ENCODE data around the gene PTGIR.

The PTGIR gene

DNA sequence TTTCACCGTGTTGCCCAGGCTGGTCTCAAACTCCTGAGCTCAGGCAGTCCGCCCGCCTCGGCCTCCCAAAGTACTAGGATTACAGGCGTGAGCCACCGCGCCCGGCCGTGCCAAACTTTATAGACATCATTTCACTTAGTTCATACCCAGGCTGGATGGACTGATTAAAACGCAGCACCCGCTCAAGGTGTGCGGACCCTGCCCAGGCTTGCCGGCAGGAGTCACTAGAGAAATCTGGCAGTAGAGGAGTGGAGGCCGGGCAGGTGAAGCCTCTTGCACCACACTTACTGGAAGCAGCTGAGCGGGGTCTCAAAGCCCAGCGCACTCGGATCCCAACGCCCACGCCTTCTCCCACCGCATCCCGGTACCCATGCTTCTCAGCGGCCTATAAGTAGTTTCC is 11.4 kb downstream of the PTGIR start:
- no peak for DNase-seq

DNA sequence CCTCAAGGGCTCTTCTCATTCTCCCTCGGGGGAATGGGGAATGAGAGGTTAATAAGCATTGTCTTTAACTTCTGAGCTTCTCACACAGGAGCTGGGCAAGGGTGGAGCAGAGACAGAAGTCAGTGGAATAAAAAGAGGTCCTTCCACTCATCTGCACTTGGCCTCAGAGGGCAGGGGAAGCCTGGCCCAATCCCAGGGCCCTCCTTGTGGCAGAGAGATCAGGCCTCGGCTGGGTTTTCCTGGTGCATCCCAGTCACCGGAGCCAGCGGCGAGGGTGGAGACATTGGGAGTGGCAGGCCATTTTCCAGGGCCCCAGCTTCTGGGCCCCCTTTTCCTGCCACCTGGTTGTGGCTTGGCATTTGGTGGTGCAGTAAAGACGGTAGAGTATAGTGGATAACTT is 13.1 kb downstream of the PTGIR start:
- DNase-seq: no peak

DNA sequence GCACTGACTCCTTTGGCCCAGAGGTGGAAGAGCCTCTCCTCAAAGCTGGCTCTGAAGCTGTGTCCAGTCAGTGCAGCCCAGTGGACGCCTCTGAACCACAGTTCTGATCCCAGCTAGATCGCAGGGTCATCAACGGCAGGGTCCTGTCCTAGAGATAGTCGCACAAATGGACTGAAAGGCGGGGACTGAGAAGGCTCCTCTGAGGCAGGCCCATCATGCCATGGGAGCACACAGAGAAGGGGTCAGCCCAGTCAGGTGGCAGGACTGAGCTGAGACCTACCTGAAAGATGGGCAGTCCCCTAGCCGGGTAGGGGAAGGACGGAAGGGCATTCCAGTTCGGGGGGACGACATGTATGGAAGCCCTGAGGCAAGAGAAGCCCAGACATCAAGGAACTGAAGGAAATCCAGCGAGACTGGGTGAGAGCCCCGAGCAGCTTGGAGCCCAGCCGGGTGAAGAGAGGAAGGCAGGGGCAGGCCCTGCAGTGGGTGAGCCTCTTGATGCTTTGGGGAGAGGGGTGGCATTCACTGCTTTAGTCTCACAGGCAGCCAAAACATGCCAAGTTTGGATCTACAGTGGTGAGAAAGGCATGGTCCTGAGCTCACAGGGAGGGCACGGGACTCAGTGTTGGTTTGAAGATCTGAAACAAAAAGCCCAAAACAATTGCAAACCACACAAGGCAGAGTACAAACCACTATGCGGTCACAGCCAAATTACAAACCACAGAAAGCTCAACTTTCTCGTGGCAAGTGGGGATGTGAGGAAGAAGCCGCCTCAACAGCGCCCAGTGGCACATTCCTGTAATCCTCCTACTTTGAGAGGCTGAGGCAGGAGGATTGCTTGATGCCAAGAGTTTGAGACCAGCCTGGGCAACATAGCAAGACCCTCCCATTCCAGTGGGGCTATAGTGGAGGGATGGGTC is 13.8 kb downstream of the PTGIR start:
- no peak for DNase-seq

DNA sequence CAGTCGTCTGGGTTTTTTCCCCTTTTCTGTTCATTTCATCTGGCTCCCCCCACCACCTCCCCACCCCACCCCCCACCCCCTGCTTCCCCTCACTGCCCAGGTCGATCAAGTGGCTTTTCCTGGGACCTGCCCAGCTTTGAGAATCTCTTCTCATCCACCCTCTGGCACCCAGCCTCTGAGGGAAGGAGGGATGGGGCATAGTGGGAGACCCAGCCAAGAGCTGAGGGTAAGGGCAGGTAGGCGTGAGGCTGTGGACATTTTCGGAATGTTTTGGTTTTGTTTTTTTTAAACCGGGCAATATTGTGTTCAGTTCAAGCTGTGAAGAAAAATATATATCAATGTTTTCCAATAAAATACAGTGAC is 14.5 kb downstream of the PTGIR start:
- no peak for DNase-seq

DNA sequence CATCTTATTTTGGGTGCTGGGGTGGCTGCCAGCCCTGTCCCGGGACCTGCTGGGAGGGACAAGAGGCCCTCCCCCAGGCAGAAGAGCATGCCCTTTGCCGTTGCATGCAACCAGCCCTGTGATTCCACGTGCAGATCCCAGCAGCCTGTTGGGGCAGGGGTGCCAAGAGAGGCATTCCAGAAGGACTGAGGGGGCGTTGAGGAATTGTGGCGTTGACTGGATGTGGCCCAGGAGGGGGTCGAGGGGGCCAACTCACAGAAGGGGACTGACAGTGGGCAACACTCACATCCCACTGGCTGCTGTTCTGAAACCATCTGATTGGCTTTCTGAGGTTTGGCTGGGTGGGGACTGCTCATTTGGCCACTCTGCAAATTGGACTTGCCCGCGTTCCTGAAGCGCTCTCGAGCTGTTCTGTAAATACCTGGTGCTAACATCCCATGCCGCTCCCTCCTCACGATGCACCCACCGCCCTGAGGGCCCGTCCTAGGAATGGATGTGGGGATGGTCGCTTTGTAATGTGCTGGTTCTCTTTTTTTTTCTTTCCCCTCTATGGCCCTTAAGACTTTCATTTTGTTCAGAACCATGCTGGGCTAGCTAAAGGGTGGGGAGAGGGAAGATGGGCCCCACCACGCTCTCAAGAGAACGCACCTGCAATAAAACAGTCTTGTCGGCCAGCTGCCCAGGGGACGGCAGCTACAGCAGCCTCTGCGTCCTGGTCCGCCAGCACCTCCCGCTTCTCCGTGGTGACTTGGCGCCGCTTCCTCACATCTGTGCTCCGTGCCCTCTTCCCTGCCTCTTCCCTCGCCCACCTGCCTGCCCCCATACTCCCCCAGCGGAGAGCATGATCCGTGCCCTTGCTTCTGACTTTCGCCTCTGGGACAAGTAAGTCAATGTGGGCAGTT is 15.1 kb downstream of the PTGIR start:
- no peak for DNase-seq

DNA sequence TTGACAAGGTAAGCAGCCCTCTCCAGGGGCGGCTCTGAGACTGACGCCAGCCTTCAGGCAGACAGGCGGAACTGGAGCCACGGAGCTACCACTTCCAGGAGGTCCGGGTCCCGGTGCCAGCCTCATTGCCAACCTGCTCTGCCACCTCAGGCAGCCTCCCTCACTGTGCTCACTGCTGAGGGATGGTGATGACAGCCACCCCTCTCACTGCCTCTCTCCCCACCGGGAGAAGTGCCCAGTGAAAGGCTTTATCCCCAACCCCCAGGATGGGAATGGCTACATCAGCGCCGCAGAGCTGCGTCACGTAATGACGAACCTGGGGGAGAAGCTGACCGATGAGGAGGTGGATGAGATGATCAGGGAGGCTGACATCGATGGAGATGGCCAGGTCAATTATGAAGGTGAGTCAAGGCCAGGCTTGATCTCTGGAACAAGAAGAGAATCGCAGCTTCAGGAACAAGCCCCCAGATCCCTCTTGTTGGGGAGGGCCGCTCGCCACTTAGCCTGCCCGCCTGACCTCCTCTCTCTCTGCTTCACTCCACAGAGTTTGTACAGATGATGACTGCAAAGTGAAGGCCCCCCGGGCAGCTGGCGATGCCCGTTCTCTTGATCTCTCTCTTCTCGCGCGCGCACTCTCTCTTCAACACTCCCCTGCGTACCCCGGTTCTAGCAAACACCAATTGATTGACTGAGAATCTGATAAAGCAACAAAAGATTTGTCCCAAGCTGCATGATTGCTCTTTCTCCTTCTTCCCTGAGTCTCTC is 16.1 kb downstream of the PTGIR start:
- no peak for DNase-seq

DNA sequence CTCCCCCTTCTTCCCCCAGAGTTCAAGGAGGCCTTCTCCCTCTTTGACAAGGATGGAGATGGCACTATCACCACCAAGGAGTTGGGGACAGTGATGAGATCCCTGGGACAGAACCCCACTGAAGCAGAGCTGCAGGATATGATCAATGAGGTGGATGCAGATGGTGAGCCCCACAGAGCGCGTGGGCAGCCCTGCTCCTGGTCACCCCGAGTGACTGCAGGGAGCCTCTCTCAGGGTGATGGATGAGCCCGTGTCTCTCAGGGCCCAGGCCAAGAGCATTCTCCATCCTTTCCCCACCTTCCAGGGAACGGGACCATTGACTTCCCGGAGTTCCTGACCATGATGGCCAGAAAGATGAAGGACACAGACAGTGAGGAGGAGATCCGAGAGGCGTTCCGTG is 16.7 kb downstream of the PTGIR start:
- no peak for DNase-seq

DNA sequence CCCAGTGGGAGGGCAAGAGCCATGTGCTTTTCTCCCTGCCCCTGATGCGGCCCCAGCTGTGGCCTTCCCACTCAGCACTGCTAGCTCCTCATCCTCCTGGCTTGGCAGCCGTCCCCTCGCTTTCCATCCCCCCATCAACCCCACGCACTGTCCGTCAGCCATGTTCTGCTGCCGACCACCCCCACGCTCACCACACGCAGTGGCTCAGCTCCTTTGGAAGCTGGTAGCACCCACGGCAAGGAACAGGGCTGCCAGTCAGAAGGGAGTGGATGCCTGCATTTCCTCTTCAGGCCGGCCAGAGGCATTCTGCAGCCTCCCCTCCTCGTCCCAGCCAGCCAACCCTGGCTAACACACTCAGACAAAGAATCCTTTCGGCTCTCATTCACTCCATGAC is 17.4 kb downstream of the PTGIR start:
- DNase-seq: no peak

DNA sequence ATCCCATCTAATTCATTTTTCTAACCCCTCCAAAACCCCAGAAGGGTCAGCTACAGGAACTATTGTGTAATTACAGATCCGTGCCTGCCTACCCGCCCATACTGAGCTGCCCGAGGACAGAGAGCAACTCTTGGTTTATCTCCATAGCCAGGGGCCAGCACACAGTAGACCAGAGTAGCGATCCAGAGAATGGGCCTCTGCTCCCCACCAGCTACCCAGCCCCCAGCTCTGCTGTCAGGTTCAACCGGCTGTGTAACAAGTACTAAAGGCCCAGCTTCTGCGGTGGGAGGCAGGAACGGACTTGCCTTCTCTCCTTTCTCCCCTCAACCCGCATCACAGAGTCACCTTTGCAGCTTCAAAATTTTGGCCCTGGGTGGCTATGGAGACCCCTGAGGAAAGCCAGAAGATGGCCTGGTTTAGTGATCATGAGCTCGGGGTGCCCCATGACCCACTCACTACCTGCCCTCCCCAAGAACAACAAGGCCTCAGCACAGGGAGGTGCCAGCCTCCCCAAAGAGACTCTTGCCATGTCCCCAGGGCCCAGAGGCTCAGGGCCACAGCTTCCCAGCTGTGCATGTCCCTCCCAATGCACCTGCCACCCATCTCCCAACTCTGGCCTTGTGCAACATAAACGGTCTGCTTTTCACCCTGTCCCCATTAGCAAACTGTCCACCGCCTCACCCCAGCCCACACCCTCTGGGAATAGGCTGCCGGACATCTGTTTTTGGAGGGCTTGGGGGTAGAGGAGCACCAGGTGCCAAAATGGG is 18.0 kb downstream of the PTGIR start:
- no peak for DNase-seq

DNA sequence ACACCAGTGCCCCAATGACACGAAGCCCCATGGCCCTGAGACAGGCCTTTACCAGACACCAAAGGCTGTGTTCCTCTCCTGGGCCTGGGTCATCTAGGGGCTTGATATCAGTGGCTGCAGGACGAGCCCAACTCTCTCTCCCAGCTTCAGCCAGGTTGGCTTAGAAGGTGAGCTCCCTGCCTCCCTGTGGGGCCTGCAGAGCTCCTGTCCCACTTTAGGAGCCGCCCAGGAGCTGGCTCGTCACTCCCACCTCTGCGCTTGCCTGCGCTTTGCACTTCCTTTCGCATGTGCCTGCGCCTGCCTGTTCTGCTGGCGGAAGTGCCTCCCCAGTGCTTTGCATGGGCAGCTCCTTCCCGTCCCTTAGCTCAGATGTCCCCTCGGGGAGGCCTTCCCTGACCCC is 18.9 kb downstream of the PTGIR start:
- DNase-seq: no peak

DNA sequence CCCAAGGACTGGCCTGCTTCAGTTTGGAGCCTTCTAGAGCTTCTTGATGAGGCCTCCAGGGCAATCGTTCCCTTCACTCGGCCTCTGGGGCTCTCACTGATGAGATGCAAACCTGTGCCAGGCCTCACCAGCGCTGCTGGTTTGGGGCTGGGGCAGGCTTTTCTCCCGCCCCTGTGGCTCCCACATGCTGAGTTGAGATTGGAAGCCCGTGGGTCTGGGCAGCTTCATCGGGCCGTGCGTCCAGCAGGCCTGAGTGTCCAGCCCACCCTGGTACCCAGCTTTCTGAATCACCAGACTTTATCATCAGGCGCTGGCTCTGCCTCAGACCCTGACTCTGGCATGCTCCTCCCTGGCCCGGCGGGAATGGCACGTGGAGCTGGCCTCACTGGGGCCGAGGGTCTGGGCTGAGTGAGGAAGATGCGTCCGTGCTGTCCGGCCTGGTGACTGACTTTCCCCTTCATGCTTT is 19.5 kb downstream of the PTGIR start:
- DNase-seq: no peak

DNA sequence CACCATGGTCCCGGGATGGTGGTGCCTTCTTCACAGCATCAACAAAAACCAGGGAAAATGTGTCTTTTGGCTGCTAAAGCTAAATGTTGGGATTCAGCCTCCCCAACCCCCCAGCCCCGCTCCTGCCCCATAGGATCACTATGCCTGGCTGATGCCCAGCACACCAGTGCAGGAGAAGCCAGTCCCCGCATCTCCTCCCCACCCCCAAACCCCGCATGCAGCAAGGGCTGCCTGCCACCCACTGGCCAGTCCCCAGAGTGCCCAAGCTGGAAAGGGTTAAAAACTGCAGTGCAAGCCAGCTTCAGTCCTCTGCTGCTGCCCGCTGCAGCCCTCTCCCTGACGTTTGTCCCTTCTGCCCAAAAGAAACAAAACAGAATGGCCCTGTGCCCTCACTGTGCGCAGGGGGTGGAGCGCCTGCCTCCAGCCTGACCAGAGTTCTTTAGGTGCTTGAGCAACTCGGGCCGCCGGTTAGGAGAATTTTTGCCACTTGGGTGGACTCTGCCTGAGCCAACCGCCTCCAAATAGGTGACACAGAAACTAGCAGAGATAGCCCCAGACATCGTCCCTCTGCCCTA is 20.0 kb downstream of the PTGIR start:
- DNase-seq: no peak

DNA sequence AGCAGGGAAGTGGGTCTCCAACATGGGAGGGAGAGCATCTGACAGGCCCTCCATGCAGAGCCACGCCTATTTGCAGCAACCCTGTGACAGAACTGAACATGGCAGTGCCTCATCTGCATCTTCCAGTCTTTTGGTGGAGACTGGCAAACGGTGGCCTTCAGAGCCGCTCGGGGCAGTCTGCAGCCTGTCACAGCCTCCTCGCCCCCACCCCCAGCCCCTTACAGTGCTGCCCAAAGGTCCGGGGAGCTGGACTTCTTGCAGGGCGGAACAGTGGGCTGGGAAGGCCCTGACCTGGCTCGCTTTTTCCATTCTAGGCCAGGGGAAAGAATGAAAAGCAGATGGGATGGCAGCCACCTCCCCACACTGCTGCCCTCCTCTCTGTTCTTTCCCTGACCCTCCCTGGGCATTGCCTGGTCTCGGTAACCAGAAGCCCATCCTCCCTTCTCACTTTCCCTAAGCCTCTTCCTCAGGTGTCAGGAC is 21.1 kb downstream of the PTGIR start:
- DNase-seq: no peak

DNA sequence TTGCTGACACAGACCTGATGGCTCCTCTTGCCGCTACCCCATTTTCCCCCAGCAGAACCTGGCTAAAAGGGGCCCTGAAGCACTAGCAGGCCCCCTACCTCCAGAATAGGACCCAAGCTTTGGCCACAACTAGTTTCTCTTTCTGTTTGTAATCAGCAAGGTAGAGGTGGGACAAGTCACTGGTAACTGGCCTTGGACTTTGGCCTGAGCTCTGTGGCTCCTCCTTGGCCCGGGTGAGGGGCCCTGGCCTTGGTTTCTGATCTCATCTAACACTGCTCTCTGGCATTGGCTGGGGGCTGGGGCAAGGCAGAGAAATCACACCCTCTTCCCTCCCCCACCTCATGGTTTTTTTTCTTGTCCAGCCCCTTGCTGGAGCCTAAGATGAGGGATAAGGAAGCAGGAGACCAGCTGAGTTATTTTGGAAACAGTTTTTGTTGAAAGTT is 21.7 kb downstream of the PTGIR start:
- no peak for DNase-seq

DNA sequence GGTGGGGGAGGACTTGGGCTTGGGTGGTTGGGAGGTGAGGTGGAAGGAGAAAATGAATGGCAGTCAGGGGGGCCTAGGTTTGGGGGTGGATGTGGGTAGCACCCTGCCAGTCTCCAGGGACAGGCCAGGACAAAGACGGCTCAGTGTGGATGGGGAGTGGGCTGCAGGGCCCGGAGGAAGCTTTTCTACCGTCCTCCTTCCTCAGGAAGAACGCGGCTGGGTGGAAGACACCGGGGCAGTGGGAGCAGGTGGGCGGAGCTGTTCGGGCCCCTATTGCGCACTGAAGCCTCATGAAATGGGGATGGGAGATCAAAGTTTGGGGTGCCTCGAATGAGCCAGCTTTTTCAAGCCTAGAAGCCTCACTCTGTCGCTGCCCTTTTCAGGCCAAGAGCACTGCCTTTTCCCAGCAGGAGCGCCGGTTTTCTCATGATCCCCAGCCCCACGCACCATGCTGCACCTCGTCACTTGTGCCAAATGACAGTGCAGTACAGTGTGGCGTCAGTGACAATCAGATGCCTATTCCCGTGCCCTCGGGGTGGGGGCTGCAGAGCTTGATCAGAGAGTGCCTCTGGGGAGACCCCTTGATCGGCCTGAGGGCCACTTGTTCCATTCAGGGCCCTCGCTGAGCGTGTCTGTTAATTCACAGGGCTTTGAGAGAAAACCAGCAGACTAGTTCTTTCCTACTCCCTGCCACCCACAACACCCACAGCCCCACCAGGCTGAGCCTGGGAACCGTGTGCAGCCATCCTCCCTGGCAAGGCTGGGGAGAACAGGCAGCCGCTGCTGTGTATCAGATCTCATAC is 22.3 kb downstream of the PTGIR start:
- no peak for DNase-seq

DNA sequence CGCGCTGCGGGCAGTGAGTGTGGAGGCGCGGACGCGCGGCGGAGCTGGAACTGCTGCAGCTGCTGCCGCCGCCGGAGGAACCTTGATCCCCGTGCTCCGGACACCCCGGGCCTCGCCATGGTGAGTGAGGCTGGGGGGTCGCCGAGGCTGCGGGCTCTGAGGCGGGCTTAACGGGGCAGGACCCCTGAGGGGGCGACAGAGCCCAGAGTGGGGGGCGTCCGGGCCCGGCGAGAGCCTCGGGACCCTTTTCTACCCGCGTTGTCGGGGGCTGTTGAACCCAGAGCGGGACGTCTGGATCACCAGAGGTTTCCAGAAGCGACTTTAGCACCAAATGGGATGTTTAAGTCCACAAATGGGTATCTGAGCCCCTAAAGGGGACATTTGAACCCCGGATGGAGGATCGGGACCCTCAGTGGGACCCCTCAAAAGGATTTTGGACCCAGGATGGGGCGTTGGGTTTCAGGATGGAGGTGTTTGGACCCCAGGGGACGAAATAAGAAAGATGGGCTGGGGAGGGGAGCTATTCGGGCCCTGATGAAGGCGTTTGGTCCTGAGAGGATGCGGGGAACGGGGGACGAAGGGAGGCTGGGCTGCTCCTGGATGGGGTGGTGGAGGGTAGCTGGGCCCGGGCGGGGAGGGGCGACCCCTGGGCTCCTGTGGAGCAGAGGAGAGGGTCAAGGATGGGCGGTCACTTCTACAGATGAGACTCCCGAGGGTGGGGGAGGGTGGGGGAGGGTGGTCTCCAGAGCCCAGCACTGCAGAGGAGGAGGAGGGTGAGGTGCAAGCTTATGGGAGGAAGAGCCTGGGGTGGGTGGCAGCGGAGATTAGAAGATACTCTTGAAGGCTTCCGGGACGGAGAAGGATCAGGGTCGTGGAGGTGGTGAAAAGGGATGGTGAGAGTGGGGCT is 23.3 kb downstream of the PTGIR start, which contains the start of gene CALM3:
TSS of gene CALM3 (plus strand) at position 13 of the 907 bp plus-strand sequence. CDS start at position 118, 105 bp downstream.
- no peak for DNase-seq

DNA sequence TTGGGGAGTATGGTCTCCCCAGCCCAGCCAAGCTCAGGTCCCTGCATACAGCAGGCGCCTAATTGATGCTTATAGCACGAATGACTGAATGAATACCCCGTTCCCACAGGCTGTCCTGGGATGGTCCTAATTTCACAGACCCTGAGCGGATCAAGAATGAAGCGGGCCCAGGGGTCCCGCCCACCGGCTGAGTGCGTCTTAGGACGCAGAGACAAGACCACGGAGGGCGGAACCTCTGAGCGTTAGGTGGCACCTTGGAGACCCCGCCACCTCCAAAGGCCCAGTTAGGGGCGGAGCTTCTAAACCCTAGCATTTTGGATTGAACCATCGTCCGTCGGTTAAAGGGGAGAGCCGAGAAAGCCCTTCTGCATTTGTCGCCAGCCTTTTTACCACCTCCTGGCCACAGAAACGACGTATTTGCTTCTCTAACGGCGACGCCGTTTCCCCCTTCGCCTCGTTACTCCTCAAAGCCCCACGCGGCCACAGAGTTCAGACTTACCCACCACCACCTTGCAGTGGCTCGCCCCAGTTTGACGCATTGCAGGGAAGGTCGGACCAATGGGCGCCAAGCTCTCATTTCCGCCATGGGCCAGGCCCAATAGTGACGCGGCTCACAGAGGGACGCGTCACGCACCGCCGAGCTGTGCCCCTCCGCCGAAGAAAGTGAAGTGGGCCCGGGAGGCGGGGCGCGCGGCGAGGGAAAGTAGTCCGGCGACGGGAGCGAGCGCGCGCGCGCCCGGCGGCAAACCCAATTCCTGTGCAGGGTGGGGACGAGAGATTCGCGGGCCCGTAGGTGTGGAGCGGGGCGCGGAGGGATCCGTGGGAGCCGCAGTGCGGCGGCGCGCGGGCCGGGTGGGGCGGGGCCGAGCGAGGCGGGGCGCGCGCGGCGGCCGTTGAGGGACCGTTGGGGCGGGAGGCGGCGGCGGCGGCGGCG is 24.2 kb downstream of the PTGIR start:
- DNase-seq: peak; percentile 92

DNA sequence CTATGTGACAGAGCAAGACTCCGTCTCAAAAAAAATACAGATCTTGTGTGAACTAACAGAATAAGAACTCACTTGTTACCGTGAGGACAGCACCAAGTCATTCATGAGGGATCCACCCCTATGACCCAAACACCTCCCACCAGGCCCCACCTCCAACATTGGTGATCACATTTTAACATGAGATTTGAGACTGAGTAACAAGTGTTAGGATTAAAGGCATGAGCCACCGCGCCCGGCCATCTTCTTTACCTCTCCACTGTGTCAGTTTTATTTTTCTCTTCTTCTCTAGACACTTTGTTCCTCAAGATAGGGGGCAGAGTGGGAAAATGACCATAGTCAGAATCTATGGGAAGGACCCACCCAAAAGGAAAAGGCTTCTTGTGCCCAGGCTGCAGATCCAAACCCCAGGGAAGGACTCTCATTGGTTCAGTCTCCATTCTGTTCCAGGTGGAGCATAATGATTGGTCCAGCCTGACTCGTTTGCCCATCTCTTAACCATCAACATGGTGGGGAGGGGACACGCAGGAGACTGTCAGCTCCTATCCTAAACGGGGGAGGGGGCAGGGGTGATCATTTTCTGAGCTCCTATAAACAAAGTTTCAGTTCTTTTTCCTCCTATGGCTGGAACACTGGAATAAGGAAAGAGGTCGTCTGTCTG is 25.0 kb downstream of the PTGIR start:
- no peak for DNase-seq

Data from NCI-H2107 (cell line).